C4-2B (cell line): ENCODE data around the gene MFSD2A.

ENCODE experiments used
- H3K27ac ChIP-seq: fragments of 450-650 bp; 2 replicates; pipeline ENCODE4 v1.5.1; 2017
- CTCF ChIP-seq: fragments of 450-650 bp; conservative IDR thresholded peaks from 2 replicates; pipeline ENCODE4 v1.5.1; 2017; ENCODE audit warnings: mild to moderate bottlenecking
- ZFX ChIP-seq: fragments of 450-650 bp; IDR thresholded peaks from 2 replicates; pipeline ENCODE4 v1.6.1; 2017

Gene MFSD2A

DNA sequence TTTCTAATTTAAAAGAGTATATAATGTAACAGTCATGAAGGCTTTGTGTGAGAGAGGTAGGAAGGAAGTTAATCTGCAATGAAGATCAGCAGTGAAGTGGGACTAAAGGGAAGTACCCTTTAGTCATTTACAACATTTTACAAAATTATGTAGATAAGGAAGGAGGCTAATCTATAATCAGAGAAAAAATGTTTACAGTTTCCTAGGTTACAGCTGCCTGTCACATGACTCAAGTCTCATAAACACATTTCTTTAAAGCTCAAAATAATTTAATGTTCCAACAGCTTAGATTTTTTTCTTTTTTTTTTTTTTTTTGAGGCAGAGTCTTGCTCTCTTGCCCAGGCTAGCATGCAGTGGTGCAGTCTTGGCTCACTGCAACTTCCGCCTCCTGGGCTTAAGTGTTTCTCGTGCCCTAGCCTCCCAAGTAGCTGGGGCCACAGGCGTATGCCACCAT is 59.3 kb downstream of the MFSD2A start:
- TF ChIP-seq ZFX (no peak), CTCF (no peak)
- H3K27ac ChIP-seq: no peak overlapping the region

GRCh38 chr1:40014812-40015594 is 60.1 kb downstream of the MFSD2A start:
- TF ChIP-seq CTCF: no peak
- no peak for TF ChIP-seq ZFX
- H3K27ac ChIP-seq: no peak overlapping the region

DNA sequence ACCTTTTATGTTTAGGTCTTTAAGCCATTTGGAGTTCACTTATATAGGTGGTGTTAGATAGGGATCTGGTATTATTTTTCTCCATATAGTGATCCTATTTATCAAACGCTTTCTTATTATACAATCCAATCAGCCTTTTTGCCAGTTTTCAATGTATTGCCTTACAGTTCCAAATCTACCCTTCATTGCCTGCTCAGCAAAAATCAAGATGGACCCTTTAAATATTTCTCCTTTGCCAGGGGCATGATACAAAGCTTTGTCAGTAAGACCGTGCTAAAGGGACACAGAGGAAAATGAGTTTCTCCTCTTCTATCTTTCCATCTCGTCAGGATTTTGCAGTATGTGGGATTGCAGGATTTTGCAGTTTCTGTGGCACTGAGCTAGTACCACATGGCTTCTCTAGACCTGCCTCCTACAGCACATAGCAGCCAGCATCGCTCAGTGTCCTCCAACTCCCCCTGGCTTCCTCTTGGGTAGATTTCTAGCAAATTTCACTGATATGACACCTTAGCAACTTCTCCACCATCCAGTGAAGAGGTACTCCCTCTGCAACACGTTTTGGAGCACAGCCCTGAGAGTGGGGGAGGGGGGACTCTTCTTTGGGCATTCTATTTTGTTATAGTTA is 63.1 kb downstream of the MFSD2A start:
- no peak overlapping the region for H3K27ac ChIP-seq
- TF ChIP-seq ZFX (no peak), CTCF (no peak)
